HG02642 (cell line): ENCODE measurements around the gene RHOF.
A peak's percentile ranks its signal among the peaks of the same experiment; 100 is the strongest.
"Not testable (repeated sequence)": the region's sequence is repeated elsewhere in the genome, so short reads cannot be mapped to it uniquely, and the experiment has no call there.

Source experiments
- ATAC-seq: cut with Tn5 transposase; IDR thresholded peaks from one replicate; pipeline ENCODE4 v1.9.1; 2021; ENCODE audit warnings: mild to moderate bottlenecking; ENCODE audit not compliant: unreplicated experiment, poor library complexity

RHOF gene

DNA sequence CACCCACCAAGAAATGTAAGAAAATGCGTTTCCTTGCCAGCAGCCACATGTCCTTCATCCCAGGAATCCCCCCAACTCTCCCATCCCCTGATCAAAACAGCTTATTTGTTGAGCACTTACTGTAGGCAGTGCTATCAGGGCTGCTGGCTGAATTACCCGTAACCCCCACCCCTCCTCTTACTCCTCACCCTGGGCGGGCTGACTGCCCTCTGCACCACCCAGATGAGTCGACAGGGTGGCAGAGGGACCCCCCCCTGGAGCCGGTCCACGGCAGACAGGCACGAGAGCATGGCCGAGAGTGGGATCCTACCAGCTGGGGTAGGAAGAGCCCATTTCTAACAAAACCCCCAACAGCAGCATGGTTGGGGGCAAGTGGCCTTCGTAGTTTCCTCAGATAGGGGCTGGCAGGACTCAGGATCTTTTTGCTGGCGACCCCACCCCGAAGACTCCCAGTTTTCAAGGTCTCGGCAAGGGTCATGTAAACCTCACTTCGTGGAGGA, 1.1 kb upstream of the RHOF start:
- no peak for ATAC-seq

DNA sequence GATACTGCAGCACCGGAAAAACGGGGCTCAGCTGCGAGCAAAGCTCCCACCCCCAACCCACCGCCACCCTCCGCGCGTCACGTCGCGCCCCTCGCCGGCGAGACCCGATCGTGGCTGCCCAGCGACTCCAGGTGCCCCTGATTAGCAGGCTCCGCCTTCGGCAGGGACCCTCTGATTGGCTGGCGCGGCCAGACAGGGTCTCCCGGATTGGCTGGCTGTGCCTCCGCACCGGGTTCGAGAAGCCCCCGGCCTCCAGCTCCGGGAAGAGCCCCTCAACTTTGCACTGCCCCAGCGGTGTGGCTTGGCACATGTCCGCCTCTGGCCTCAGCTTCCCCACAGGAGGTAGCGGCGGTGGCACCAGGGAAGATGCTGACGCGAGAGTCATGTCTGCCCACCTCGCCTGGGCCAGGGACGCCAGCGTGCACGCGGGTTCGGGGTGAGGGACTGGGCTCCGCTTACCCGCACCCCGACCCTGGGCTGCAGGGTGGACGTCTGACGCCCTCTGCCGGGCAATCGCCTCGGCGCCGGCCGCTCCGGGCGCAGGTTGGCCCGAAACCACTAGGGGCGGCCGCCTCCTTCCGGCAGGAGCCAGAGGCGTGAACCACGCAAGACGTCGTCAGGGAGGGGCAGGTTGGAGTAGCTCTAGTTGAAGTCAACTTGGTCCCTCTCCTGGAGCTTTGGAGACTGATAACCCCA, 498 bp upstream of the RHOF start:
- peak; percentile 60 for ATAC-seq

GRCh38 chr12:121792607-121793439, 665 bp downstream of the RHOF start:
- ATAC-seq = no peak

GRCh38 chr12:121791671-121792551, 1.6 kb downstream of the RHOF start:
- ATAC-seq = no peak

GRCh38 chr12:121790785-121791184, 2.7 kb downstream of the RHOF start:
- not testable (repeated sequence) for ATAC-seq

- ATAC-seq = peak; percentile 43
These were observed 3.4 kb downstream of the RHOF start for GRCh38 chr12:121789800-121790728.

DNA sequence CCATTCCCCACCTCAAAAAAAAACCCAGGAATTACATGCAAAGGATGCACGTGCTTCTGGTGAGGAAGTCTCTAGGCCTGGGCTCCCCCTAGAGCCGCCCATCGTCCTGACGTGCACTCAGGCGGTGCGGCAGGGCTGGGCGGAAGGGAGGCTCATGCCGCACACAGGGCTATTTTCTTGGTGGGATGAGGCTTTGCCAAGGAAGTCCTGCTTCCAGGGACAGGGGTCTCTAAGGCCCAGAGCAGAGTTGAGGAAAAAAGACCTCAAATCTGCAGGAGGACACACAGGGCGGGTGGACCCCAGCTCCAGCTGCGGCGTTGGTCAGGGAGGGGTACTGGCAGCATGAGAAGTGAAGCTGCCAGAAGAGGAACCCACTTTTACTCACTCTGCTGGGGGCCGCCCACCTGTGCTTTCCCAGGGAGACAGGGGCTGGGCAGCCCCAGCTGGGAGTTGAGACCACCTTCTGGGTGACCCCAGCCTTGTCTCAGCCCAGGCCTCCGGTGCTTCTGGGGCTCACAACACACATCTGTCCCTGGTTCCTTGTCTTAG, 4.2 kb downstream of the RHOF start:
- peak; percentile 21 for ATAC-seq

GRCh38 chr12:121788176-121788818, 5.2 kb downstream of the RHOF start:
- no peak for ATAC-seq

DNA sequence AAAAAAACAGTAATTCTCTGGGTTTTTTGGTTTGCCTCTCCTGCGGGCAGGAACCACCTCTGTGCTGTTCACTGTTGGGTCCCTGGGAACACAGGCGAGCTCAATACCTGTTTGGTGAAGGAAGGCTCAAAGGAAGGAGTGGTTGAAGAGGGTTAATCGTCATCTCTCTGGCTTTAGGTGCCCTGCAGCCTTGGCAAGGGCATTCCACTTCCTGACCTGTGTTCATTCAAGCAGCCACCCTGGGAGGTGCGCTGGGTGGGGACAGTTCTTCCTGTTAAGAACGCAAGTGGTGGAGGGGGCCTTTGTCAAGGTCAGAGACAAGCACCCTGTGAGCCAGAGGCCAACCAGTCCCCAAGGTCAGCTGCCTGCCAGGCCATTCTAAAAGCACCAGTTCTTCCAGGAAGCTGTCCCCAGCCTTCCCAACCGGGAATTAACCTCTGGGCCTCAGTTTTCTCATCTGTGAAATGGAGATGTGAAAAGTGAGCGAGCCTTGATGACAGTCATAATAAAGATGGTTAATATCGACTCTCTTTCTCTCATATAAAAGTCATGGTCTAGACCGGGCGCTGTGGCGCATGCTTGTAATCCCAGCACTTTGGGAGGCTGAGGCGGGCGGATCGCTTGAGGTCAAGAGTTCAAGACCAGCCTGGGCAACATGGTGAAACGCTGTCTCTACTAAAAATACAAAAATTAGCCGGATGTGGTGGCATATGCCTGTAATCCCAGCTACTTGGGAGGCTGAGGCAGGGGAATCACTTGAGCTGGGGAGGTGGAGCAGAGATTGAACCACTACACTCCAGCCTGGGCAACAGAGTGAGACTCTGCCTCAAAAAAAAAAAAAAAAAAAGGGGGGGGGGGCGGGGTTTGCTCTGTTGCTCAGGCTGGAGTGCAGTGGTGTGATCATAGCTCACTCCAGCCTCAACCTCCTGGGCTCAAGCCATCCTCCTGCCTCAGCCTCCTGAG, 6.1 kb downstream of the RHOF start:
- no peak for ATAC-seq

DNA sequence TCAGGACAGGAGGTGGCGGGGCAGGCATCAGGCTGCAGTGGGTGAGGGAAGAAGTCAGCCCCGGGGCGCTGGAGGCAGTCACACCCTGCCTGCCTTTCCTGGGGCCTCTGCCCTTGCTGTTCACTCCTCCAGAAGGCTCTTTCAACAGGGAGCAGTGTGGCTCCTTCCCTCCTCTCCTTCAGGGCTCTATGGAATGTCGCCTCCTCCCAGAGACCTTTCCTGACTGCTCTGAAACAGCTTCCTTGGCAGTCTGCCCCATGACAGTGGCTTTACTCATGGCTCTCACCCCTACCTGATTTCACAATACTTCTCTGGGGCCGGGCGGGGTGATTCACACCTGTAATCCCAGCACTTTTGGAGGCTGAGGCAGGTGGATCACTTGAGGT, 7.1 kb downstream of the RHOF start:
- no peak for ATAC-seq

DNA sequence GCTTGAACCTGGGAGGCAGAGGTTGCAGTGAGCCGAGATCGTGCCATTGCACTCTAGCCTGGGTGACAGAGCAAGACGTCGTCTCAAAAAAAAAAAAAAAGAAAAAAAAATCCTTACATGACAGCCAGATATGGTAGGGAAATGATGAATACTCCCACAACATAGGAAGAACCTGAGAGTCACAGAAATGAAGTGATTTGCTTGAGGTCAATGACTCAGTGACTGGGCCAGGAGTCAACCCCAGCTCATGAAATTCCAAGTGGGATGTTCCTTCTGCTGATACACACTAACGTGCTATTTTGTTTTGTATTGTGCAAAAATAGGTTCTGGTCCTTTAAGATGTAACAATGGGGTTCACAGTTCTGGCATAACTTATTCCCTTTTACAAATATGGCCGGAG, 9.0 kb downstream of the RHOF start:
- no peak for ATAC-seq

DNA sequence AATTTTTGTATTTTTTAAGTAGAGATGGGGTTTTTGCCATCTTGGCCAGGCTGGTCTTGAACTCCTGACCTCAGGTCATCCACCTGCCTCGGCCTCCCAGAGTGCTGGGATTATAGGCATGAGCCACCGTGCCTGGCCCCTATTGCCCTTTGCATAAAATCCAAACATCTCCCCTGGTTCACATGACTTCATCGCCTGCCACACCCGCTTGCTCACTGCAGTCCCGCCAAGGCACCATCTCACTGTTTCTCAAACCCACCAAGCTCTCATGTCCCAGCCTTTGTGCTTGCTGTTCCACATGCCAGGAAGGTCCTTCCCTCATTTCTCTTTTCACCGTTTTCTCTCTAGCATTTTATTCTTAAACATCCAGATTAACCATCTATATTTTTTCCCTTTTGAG, 9.7 kb downstream of the RHOF start:
- no peak for ATAC-seq

DNA sequence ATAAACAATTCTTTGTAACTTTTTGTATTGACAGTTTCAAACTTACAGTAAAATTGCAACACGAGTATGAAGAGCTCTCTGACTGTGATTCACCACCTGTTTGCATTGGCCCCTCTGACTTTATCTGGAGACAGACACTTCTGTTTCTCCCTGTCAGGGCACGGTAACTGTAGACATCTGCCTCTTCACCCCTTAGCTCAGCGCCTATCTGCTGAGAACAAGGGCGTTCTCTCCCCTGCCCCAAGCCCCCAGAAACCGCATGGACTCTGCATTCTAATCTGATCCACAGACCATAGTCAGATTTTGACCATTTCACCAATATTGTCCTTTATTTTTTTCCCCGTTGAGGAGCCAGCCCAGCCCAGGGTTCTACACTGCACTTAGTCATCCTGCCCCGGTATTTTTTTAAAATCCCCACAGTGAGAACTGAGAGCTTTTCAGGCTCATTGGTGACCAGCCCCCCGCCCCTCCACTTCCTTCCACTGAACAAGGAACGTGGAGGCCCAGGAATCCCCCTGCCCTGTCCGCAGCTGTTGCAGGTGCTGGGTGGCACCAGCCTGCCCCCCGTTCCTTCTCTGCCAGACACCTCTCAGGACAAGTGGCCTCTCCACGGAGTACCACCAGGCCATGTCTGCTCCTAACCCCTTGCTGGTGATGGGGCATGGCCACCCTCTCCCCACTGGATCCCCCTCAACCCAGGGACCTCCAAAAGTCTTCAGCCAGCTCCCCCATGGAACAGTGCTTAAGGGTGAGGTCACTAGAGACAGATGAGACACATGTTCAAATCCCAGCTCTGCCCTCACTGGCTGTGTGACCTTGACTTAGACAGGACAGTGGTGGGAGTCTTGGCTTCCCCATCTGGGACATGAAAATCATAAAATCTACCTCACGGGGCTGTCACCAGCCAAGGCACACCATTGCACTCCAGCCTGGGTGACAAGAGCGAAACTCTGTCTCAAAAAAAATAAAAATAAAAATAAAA, 11.2 kb downstream of the RHOF start:
- ATAC-seq = peak; percentile 54

GRCh38 chr12:121781484-121781997, 11.9 kb downstream of the RHOF start:
- peak; percentile 26 for ATAC-seq

DNA sequence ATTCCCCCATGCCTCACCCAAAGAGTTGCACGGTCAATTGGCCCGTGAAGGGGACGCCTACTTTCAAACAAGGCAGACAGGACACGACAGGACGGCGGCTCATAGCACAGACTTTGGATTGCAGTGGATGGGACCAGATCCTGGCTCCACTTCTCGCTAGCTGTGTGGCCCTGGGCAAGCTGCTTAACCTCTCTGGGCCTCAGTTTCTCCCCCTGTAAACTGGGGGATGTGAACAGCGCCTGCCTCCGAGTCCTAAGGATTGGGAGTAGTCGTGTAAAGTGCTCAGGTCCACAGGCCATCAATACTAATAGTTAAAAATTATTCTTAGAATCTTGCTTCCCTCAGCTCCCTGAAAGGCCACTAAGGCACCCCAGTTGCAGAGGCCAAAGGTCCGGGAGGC, 13.1 kb downstream of the RHOF start:
- no peak for ATAC-seq

- no peak for ATAC-seq
These were observed 14.0 kb downstream of the RHOF start for GRCh38 chr12:121779422-121779895.
